COLO668 (cell line): ENCODE results near the gene RIN3.
A peak's percentile ranks its signal among the peaks of the same experiment; 100 is the strongest.

Experiments
- DNase-seq: peaks from one replicate; lab custom pipeline; 2025; ENCODE audit not compliant: unreplicated experiment; lab: John Stamatoyannopoulos, UW

Gene RIN3

GRCh38 chr14:92706386-92706785 lies 192.8 kb downstream of the RIN3 start:
- DNase-seq = no peak

- no peak for DNase-seq
Observed at GRCh38 chr14:92709340-92710000, 195.9 kb downstream of the RIN3 start.

GRCh38 chr14:92710001-92710341 lies 196.4 kb downstream of the RIN3 start:
- no peak for DNase-seq

GRCh38 chr14:92711976-92712653 lies 198.5 kb downstream of the RIN3 start:
- DNase-seq = no peak

GRCh38 chr14:92712654-92713051 lies 199.1 kb downstream of the RIN3 start:
- no peak for DNase-seq

- DNase-seq = peak; percentile 85
Observed at GRCh38 chr14:92714739-92715307, 201.2 kb downstream of the RIN3 start.

GRCh38 chr14:92716131-92716530 lies 202.6 kb downstream of the RIN3 start:
- DNase-seq = no peak

- DNase-seq = no peak
Observed at GRCh38 chr14:92717571-92718042, 204.0 kb downstream of the RIN3 start.

GRCh38 chr14:92718664-92719063 lies 205.1 kb downstream of the RIN3 start:
- no peak for DNase-seq

- DNase-seq = no peak
Observed at GRCh38 chr14:92719421-92719820, 205.8 kb downstream of the RIN3 start.

- peak; percentile 15 for DNase-seq
Observed at GRCh38 chr14:92719890-92720323, 206.3 kb downstream of the RIN3 start.

- DNase-seq = peak; percentile 49
Observed at GRCh38 chr14:92724516-92725340, 211.1 kb downstream of the RIN3 start.

- no peak for DNase-seq
Observed at GRCh38 chr14:92726135-92726932, 212.8 kb downstream of the RIN3 start.

GRCh38 chr14:92726933-92727262 lies 213.3 kb downstream of the RIN3 start:
- no peak for DNase-seq

- DNase-seq = peak; percentile 47
Observed at GRCh38 chr14:92728759-92729364, 215.3 kb downstream of the RIN3 start.

- DNase-seq = no peak
Observed at GRCh38 chr14:92729634-92730358, 216.2 kb downstream of the RIN3 start.

GRCh38 chr14:92731622-92732115 lies 218.1 kb downstream of the RIN3 start:
- DNase-seq = no peak

GRCh38 chr14:92733007-92733406 lies 219.4 kb downstream of the RIN3 start:
- no peak for DNase-seq

- no peak for DNase-seq
Observed at GRCh38 chr14:92734618-92735017, 221.0 kb downstream of the RIN3 start.

GRCh38 chr14:92735344-92735743 lies 221.8 kb downstream of the RIN3 start:
- no peak for DNase-seq
